Activated CD4-positive, CD25-positive, alpha-beta regulatory T cell treated with anti-CD3 and anti-CD28 coated beads, Interleukin-2, amount 50 U/mL, for 16 hours (primary cell): ENCODE data around the gene LMF2.
A peak's percentile ranks its signal among the peaks of the same experiment; 100 is the strongest.
"Not testable (repeated sequence)": the region's sequence is repeated elsewhere in the genome, so short reads cannot be mapped to it uniquely, and the experiment has no call there.

Source experiments
- DNase-seq: peaks from one replicate; pipeline ENCODE4 v3.0.0-alpha.2; 2020; ENCODE audit warnings: low read depth, low spot score

The LMF2 gene, protein sequence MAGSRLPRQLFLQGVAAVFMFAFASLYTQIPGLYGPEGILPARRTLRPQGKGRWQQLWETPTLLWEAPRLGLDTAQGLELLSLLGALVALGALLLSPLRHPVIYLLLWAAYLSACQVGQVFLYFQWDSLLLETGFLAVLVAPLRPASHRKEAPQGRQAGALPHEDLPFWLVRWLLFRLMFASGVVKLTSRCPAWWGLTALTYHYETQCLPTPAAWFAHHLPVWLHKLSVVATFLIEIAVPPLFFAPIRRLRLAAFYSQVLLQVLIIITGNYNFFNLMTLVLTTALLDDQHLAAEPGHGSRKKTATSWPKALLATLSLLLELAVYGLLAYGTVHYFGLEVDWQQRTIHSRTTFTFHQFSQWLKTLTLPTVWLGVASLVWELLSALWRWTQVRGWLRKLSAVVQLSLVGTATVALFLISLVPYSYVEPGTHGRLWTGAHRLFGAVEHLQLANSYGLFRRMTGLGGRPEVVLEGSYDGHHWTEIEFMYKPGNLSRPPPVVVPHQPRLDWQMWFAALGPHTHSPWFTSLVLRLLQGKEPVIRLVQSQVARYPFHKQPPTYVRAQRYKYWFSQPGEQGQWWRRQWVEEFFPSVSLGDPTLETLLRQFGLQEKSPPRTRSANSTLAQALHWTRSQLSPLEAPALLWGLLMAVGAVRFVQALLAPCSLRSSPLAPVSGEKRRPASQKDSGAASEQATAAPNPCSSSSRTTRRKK

DNA sequence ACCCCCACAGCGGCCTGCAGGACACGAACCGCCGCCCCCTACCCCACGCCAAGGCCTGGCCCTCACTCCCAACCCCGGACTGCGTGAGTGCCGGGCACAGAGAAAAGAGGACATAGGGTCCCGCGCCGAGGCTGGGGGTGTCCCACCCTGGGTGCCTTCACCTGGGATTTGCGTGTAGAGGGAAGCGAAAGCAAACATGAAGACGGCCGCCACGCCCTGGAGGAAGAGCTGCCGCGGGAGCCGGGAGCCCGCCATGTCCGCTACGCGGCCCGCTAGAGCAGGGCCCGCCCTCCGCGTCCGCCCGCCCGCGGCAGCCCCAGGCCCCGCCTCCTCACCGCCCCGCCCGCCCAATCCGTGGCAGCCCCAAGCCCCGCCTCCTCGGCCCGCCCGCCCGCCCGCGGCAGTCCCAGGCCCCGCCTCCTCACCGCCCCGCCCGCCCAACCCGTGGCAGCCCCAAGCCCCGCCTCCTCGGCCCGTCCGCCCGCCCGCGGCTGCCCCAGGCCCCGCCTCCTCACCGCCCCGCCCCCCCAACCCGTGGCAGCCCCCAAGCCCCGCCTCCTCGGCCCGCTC, at the start of gene LMF2:
Gene LMF2 (minus strand): TSS at position 282 of the 570 bp plus-strand sequence. CDS start 27 bp downstream, at position 255.
- DNase-seq, result peak; percentile 81

DNA sequence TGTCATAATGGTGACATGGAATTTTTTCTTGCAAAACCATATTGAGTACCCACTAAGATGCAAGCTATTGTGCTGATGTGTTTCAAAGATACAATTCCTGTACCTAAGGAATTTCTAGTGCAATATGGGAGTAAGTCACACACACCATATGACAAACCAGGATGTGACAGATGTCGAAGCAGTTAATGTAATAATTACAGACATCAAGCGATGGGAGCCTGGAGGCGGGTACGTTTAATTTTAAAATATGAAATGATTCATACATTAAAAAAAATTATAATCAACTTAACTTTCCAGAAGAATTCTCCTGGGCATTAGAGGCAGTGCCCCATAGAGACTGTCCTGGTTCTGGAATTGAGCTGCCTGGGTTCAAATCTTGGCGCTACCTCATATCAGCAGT, 49.2 kb upstream of the LMF2 start:
- no peak for DNase-seq

DNA sequence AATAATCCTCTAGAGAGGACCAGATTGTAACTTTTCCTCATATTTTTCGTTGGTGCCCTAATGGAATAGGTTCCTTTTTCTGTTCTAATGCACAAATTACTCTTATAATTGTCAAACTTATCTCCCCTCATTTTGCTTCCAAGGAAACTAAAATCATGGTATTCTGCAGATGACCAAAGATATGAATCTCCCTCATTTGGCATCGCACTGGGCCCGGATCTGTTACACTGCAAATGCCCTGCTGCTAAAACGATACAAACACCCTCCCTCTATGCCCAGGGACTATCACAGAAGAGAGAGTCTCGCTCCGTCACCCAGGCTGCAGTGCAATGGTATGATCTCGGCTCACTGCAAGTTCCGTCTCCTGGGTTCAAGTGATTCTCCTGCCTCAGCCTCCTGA, 45.8 kb upstream of the LMF2 start:
- no peak for DNase-seq

DNA sequence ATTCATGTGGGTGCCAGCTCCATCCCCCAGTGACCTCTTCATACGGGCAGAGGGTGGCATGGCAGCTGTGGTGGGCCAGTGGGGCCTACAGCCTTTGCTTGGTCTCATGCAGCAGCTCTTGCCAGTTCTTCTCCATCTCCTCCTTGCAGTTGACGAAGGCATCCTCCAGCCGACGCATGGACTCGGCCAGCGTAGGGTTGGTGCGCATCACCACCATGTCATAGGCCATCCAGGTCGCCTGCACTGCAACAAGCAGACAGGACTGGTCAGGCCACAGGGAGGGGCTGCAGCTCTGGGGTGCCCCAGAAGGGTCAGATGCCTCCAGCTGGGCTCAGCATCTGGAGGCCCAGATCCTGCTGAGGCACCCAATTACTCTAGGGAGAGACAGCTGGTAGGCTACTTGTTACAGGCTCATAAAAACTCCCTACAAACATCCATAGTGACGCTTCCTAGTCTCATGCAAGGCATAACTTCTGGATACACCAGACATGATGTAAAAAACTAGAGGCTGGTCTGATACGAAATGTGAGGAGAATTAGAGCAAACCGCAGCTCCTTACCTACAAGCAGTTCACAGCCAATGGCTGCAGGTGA, 43.8 kb upstream of the LMF2 start:
- no peak for DNase-seq

DNA sequence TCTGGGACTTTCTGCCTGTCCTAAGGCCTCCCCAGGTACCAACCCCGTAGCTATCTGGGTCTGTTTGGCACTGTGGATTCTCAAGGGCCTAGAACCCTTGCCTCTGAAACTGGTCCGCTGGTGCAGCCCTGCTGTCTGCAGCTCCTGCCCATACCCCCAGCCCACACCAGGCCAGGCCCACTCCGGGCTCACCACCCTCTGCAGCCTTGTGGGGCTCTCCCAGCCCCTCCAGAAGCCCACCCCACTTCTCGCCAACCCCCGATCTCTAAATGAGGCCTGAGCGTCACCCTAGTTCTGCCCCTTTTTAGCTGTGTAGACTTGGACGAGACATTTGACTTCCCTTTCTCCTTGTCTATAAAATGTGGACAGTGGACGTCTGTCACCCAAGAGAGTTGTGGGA, 42.9 kb upstream of the LMF2 start:
- DNase-seq, result no peak

DNA sequence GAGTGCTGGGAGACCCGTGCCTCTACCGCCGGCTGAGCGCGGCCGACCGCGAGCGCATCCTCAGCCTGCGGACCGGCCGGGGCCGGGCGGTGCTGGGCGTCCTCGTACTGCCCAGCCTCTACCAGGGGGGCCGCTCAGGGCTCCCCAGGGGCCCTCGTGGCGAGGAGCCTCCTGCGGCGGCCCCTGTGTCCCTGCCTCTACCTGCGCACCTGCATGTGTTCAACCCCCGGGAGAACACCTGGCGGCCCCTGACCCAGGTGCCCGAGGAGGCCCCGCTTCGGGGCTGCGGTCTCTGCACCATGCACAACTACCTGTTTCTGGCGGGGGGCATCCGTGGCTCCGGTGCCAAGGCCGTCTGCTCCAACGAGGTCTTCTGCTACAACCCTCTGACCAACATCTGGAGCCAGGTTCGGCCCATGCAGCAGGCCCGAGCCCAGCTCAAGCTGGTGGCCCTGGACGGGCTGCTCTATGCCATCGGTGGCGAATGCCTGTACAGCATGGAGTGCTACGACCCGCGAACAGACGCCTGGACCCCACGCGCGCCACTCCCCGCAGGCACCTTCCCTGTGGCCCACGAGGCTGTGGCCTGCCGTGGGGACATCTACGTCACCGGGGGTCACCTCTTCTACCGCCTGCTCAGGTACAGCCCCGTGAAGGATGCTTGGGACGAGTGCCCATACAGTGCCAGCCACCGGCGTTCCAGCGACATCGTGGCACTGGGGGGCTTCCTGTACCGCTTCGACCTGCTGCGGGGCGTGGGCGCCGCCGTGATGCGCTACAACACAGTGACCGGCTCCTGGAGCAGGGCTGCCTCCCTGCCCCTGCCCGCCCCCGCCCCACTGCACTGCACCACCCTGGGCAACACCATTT, 41.7 kb upstream of the LMF2 start:
- no peak for DNase-seq

DNA sequence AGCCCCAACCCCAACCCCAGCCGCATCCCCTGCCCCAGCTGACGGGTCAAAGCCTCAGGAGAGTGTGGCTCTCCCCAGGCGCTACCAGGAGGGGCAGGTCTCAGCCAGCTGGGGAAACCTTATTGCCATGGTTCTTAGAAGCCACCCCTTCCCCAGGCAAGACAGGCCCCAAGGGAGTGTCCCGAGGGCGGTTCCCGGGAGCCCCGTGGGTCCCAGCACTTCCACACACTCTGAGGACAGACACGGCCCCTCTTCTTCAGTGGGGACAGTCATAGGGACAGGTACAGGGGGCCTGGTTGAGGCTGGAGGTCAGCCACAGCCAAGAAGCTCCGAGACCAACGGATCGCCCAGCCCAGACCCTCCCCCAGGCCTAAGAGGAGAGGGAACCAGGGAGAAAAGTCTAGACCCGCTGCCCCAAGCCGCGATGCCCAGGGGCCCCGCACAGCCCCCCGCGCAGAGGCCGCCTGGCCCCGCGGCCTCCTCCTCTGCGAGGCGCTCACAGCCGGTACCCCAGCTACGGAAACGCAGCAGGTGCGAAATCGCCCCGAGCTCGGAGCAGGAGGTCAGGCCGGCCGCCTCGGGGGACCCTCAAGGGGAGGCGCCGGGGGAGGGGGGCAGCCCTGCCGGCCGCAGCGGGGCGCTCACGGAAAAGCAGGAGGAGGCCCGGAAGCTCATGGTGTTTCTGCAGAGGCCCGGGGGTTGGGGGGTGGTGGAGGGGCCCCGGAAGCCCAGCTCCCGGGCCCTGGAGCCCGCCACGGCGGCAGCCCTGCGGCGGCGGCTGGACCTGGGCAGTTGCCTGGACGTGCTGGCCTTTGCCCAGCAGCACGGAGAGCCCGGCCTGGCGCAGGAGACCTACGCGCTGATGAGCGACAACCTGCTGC, 40.8 kb upstream of the LMF2 start:
- DNase-seq, result no peak

DNA sequence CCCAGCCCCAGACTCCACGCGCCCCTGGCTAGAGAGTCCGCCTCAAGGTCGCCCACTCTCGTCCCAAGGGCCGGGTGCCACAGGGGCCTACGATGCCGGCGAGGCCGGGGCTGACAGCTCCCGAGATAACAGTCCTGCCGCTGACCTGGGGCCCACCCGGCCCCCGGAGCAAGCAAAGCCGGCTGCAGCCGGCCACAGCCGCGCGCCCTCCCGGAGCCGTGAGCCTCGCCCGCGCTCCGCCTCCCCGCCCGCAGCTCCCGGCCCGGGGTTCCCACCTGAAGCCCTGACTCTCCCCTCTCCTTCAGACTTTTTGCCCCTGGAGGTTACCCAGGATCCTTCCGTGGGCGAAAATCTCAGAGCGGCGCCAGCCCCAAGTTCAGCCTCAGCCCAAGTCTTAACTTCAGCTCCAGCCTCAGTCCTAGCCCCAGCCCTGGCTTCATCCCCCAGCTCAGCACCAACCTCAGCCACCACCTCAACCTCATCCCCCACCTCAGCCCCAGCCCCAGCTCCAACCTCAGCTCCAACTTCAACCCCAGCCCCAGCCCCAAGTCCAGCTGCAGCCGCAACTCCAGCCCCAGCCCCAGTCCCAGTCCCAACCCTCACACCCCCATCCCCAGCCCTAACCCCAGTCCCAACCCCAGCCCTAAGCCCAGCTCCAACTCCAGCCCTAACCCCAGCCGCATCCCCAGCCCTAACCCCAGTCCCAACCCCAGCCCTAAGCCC, 39.9 kb upstream of the LMF2 start:
- no peak for DNase-seq

DNA sequence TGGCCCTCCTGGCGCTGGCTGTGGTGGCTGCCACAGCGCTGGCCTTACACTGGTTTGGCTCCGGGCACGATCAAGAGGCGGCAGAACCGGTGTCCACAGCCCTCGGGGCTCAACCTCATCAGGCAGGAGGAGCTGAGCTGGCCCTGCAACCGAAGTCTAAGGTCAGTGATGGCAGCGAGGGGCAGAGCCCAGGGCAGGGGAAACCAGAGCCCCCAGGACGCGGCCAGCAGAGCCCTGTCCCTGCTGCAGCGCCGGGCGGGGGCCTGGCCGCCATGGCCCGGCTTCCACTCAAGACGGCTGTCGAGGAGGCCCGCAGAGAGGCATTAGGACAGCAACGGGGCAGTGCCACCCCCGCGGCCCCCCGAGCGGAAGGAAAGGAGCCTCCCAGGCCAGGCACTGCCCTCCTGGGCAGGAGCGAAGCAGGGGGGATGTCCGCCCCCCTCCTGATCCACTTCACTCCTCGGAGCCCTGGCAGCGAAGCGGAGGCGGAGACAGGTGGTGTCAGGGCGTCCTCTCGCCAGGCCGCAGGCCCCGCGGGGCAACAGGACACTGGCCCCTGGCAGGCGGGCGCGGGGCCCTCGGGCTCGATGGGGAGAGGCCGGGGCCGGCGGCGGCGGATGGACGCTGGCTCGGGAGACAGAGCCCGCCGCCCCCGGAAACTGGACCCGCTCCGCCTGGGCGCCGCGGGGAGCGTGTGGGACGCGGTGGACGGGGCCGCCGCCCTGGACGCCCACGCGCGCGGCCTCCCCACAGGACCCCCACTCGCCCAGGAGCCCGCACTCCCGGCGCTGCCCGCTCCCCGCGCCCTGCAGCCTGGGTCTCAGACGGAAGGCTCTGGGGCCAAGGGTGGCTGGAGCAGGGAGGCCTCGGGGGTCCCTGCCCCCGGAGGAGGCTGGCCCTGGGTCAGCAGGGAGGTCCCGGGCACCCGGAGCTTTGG, 39.1 kb upstream of the LMF2 start:
- DNase-seq, result no peak

DNA sequence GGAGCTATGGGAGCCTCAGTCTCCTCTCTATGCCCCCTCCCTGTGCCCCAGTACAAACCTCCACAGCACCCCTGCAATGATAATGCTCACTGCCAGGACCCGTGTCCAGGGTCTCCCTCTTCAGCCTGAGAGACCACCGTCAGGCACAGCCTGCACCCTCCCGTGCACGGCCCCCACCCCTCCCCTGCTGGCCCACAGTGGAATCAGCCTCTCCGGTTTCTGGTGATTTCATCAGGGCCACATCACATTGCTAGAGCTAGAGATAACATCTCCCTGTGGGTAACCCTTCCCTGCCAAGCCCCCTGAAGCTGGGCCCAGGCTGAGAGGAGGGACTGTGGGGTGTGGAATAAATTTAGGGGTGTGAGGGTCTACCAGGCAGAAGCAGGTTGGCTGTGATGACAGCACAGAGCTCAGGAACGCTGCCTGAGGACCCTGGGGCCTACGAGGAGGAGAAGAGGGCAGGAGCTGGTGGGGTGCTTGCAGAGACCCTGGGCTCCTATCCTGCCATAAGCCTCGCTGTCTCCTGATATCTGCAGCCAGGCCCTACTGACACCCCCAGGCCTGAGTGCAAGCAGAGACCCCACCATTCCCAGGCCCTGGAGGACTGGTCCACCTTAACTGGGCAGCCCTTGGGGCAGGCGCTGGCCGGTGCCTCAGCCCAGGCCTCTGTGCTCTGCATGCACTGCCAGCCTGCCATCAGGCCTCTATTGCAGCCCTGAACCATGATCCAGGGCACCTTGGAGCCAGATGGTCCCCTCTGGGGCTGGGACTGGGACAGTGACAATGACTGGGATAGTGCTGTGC, 38.2 kb upstream of the LMF2 start, which contains the start of gene KLHDC7B:
Gene KLHDC7B (plus strand): TSS at position 378 of the 804 bp plus-strand sequence. CDS start 345 bp downstream, at position 723.
- DNase-seq, result no peak

DNA sequence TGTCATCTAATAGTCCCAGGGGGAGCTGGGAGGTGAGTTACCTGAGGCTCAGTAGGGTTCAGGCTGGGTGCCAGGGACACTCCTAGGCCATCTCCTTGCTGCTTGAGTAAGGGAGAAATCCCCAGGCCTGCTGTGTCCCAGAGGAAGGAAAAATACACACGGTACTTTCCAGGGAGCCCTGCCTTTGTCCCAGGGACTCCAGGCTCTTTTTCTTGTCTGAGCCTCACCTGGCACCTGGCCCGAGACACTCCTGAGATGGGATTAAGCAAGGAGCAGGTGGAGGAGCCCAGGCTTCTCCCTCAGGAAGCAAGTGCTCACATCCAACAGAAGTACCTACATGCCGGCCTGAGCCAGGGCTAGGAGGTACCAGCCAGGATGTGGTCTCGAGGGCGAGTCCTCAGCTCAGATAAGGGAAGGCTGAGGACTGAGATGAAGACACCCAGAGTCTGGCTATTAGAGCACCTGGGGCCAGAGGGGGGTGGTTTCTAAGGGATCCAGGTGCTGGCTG, 37.3 kb upstream of the LMF2 start:
- no peak for DNase-seq

DNA sequence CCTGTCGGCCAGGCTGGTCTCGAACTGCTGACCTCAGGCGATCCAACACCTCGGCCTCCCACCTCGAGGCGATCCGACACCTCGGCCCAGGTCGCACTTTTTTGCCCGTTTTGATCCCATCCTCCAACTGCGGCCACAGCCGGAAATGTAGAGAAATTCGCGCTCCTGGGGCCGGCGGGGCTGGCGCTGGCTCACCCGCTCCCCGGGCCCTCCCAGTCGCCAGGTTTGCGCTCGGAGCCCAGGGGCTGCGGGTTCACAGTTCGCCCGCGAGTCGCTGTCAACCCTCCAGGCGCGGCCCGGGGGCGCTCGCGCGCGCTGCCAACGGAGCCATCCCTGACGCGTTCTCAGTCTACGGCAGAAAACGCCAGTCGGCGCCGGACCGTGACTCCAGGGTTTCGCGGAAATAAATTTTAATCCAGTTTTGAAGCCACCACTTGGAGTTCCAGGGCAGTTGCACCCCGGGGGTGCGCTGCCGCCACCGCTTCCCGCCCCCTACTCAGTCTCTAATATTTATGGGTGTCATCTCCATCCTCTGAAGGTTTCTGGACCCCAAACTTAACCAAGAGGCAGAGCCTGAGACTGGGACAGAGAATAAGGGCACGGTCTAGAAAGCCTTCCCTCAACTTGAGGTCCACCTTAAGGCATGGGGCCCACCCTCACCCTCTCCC, 36.7 kb upstream of the LMF2 start:
- peak; percentile 68 for DNase-seq

DNA sequence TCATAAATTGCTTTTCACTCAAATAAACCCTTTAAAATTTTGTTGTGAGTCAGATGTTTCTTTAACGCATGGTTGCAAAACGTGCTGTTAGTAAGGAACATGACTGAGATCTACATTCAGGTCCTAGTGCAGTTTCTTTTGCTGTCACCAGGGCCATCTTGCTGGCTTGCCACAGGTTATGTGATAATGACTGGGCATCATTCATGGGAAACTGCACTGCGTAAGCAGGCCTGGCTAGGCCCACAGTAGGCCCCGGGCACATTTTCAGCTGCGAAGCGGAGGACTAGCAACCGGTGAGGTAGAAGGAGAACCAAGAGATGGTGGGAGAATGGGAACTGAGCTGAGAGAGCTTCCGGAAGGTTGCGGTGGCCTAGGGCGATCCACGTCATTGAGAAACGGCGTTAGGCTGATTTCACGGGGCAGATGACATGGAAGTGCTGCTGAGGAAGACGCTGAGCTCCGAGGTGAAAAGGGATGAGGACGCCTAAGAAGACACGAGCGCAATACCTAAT, 35.0 kb upstream of the LMF2 start:
- no peak for DNase-seq

DNA sequence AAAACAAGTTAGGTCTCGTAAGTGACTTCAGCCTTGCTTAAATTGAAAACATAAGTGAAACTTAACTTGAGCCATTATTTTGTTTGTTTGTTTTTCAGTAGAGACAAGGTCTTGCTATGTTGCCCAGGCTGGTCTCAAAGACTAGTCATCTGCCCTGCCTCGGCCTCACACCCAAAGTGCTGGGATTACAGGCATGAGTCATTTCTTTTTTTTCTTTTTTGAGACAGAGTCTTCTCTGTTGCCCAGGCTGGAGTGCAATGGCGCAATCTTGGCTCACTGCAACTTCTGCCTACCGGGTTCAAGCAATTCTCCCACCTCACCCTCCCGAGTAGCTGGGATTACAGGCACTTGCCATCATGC, 34.1 kb upstream of the LMF2 start:
- not testable (repeated sequence) for DNase-seq

DNA sequence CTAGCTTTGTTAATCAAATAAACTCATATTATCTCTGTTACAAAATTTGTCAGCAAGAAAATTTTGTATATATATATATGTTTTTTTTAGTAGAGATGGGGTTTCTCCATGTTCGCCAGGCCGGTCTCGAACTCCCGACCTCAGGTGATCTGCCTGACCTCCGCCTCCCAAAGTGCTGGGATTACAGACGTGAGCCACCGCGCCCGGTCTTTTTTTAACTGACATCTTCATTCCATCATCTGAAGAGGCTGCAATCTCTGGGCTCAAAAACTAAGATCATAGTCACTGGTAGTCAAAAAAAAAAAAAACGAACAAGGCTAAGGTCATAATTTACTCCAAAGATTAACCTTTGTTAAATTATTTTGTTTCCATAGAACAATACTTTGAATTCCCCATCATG, 32.9 kb upstream of the LMF2 start:
- DNase-seq, result no peak

DNA sequence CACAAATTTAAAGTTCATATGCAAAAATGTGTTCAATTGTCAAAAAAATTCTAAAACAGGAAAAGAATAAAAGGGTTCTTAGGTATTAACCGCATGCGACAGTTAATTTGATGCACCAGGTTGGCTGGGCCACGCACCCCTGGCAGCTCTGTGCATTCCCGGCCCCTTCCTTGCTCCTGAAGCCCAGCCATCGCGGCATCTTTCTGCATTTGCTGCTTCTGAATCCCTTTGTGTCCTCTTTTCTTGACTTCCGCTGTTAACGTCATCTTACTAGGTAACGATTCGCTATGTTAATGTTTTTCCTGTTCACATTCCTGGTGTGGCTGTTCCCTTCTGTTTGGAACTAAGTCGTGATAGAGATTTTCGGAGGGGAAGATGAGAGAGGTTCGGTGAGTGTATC, 30.3 kb upstream of the LMF2 start:
- DNase-seq, result no peak

DNA sequence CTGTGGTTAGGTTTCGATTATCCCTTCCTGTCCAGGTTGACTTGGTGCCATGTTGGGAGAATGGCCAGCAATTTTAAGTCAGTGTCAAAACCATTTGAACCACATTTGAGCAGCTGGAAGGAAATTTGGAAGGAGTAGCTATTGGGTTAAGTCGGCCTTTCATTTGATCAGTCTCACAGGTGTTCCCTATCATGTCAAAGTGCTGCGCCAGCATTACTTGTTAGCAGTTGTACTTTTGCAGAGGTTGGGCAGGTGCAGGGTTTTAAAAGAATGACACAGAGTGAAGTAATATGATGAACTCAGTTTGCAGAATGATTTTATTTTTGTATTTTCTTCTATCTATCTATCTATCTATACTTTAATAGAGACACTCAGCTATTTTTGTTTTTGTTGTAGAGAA, 28.7 kb upstream of the LMF2 start:
- DNase-seq, result no peak
